KOPT-K1 (cell line): ENCODE measurements around the gene FLRT2.

ENCODE experiments used
- H3K27ac ChIP-seq: fragments of 200-600 bp; sonication (generic); 2 replicates; pipeline ENCODE4 v1.5.1; 2016; ENCODE audit warnings: antibody characterized with exemption, mild to moderate bottlenecking, low read depth, low read length; ENCODE audit not compliant: poor library complexity, severe bottlenecking
- H3K36me3 ChIP-seq: fragments of 200-600 bp; sonication (generic); 2 replicates; pipeline ENCODE4 v1.5.1; 2017; ENCODE audit warnings: antibody characterized with exemption, mild to moderate bottlenecking, low read length, moderate library complexity; ENCODE audit not compliant: insufficient read depth
- H3K9me3 ChIP-seq: fragments of 200-600 bp; sonication (generic); 2 replicates; pipeline ENCODE4 v1.5.1; 2017; ENCODE audit warnings: antibody characterized with exemption, low read length, mild to moderate bottlenecking; ENCODE audit not compliant: insufficient read depth, poor library complexity, severe bottlenecking

Gene FLRT2

DNA sequence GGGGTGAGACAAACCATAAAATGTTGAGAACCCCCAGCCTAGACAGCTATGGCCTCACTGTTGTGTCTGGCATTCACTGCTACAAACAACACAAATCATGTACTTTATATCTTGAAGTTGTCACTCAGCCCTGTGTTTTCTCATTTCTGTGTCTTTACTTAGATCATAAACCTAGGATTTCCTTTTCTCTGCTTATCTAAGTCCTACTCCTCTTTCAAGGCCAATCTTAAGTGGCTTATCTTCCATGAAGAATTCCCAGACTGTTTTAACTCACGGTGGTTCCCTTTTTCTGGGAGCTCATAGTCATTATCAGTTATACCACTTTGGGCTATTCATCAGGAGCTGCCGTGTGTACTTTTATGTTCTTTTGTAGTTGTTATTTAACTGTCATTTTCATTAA, 42.1 kb downstream of the FLRT2 start:
- Histone ChIP-seq H3K36me3 (no peaks in the 10 kb centered on the region), H3K27ac (no peak overlapping the region), H3K9me3 (no peaks in the 10 kb centered on the region)

DNA sequence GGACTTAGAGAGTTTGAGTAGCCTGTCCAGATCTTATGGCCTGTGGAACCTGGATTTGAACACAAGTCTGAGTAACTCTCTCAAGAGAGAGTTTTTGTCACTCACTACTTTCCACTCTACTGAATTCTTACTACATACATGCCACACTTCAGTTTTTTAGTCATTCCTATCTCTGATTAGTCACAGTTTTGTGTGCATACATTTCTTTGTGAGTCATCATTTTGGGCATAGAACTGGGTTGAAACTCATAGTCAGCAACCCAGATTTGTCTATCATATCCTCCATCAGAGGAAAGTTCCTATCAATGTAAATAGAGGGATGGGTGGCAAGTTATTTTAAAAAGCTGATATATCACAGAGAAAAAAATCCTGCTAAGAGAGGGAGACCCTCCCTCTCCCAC, 42.9 kb downstream of the FLRT2 start:
- Histone ChIP-seq H3K27ac (no peak overlapping the region), H3K36me3 (no peaks in the 10 kb centered on the region), H3K9me3 (no peaks in the 10 kb centered on the region)

DNA sequence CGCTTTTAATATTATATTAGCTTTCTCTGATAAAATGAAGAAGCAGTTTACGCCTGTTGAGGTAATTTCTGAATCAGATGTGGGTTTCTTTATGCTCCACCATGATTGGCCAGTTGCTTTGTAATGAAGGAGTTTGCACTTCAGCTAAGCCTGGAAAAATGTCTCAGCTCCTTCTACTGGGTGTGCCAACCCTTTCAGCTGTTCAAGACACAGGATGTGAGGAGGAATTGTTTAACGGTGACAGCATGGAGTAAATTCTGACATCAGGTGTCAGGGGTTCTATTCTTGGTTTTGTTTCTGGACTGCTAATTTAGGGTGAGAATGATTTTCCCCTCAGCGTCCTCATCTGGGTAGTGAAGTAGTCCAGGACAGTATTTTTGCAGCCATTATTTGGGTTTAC, 43.5 kb downstream of the FLRT2 start:
- Histone ChIP-seq H3K9me3 (no peaks in the 10 kb centered on the region), H3K27ac (no peak overlapping the region)

DNA sequence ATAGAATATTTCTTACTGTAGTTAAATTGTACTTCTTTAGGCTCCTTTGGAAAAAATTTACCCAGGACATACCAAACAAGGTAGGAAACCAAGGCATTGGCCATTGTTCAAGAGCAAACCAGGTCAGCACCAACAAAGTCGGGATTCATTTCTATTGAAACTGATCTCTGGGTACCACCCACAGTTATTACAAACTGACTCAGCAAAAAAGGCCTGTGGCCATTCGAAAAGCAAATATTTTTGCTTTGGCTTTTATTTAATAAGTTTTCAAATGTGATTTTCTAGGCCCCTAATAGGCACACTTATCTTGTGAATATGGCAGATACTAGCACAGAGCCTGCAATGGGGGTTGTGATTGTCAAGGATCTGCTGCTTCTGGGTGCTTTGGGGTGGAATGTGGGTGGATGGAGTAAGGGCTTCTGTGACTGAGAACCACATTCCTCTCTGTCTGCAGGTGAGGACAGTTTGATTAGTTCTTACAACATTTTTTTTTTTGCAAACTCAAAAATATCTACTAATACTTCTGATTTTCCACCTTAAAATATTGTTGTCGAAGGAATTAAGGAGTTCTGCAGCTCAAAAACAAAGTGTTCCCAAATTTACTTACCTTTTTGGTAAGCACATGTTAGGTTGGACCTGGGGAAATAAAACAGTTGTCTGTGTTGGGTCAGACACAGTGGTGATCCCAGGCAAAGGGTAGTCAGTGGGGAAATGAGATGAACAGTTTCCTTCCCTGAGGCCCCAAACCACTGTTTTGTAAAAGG, 45.1 kb downstream of the FLRT2 start:
- no peaks in the 10 kb centered on the region for H3K9me3 ChIP-seq
- H3K27ac ChIP-seq: no peak overlapping the region
- H3K36me3 ChIP-seq: no peaks in the 10 kb centered on the region

More for the DNA sequence above, 43.5 kb downstream of the FLRT2 start:
- H3K36me3 ChIP-seq: no peaks in the 10 kb centered on the region

DNA sequence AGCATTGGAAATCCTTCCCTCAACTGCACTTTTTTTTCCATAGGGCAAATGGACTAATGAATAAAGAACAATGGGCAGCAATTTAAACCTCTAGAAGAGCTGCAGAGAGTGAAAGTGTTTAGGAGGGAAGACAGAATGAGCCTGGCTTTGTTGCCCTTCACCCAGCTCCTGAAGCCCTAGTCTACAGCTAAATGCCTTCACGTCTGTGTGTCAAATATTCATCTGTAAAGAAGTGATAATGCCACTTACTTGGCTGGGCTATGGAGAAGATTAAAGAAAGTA, 45.6 kb downstream of the FLRT2 start:
- H3K36me3 ChIP-seq: no peaks in the 10 kb centered on the region
- H3K9me3 ChIP-seq: no peaks in the 10 kb centered on the region
- H3K27ac ChIP-seq: no peak overlapping the region

DNA sequence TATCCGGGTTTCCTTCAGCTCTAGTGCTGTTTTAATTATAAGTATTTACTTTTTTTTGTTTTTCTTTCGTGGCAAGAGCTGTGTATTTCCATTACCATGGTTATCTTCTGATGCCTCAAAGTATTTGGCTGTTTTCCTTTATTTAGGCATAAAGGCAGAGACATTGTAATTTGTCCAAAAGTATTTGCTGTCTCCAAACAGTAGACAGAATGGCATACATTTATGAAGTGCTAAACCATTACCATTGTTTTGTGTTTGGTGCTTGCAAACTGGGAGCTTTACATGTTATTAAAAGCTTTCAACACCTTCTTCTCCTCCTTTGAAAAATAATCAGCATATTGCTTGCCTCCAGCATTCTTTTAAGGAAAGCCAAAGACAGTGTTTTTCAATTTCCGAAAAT, 46.3 kb downstream of the FLRT2 start:
- no peaks in the 10 kb centered on the region for H3K9me3 ChIP-seq
- no peak overlapping the region for H3K27ac ChIP-seq
- H3K36me3 ChIP-seq: no peaks in the 10 kb centered on the region

DNA sequence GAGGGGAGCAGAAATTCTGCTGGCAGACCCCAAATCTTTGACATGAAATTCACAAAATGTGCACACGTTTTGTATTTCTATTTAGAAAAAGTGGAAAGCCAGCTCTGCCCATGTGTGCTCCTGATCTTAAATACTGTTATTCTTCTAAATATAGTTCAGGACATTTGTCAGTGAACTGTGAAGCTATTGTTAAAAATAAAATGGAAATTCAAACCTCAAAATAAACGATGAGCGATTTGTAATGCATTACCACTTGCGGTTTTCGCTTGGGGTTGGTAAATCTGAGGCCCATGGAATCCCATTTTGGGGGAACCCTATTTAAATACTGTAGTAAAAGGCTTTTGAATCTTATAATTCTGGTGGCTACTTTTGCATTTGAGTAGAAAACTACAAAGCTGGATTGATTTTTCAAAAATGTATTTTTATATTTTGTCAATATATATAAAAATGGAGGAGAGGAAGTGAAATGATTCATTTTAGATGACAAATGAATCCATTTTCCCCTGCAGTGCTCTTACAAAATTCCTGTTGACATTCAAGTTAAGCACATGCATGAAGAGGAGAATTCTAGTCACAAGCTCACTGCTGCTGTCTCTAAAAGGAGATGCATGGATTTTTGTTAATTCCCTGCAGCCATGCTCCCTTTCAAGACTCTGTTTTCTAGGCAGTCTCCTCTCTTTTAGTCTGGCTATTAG, 47.1 kb downstream of the FLRT2 start:
- H3K36me3 ChIP-seq: no peaks in the 10 kb centered on the region
- no peak overlapping the region for H3K27ac ChIP-seq
- no peaks in the 10 kb centered on the region for H3K9me3 ChIP-seq

DNA sequence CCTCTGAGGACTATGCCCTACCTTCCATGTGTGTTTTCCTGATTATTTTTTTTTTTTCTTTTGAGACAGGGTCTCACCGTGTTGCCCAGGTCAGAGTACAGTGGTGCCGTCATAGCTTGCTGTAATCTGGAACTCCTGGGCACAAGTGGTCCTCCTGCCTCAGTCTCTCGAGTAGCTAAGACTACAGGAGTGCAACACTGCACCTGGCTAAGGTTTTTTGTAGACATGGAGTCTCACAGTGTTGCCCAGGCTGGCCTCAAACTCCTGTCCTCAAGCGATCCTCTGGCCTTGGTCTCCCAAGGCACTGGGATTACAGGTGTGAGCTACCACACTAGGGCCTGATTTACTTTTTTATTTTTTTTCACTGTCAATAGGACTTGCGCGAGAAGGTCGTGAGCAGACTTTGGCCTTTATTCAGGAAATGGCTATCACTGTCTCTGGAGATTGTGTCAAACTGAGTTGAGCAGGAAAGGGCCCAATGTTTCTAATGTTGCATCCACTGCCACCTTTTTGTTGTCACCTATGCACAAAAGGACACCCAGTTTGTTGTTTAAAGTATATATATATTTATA, 47.7 kb downstream of the FLRT2 start:
- H3K36me3 ChIP-seq: no peaks in the 10 kb centered on the region
- no peaks in the 10 kb centered on the region for H3K9me3 ChIP-seq
- no peak overlapping the region for H3K27ac ChIP-seq

DNA sequence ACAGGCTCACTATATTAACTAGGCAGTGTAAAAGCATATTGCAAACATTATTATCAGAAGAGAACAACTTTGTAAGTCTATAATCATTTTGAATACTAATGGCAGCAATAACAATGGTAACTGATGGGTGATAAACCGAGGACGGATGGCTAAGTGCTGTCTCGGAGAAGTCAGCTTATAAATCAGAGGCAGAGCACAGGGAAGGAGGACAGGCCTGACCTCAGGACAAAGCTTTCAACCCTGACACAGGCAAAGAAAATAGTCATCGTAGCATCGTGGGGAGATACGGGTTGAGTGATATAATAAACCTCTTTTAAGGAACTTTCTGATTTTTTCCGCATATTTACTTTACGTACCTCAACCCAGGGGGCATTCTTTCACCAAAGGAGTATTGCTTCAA, 48.4 kb downstream of the FLRT2 start:
- H3K27ac ChIP-seq: no peak overlapping the region
- H3K36me3 ChIP-seq: no peaks in the 10 kb centered on the region

DNA sequence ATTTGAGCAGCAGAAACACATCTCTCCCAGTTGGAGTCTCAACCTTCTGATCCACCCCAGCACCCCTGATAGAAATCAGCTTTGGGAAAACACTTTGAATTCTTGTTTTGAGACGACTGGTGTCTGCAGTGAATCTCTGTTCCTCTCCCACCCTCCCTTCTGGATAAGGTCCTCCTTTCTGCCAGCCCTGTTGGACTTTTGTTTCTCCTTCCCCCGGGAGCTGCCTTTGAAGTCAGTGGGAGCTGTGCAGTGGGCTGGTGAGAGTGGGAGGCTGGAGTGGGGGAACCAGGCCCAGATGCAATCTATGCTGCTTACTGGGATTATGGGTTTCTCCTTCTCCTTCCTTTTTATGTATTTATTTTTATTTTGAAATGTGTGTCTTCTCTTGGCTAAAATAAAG, 49.0 kb downstream of the FLRT2 start:
- no peaks in the 10 kb centered on the region for H3K9me3 ChIP-seq
- no peak overlapping the region for H3K27ac ChIP-seq
- H3K36me3 ChIP-seq: no peaks in the 10 kb centered on the region

More for the DNA sequence above, 48.4 kb downstream of the FLRT2 start:
- no peaks in the 10 kb centered on the region for H3K9me3 ChIP-seq

DNA sequence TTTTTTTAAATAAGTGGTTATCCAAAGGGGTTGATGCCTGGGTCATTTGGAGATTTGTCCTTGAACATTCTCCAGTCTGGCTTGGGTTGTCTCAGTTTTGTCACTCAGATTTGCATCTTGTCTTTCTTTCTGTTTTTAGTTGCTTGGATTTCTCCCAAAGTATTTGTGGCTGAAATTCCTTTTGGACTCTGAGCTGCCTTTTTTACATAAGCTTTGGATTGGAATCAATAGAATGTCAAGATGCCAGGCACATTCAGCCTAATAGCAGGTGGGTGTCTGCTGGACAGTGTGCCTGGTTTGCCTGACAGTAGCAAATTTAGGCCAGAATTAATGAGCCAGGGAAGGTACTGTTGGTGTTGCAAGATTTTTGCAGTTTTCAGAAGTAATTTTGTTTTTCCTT, 50.0 kb downstream of the FLRT2 start:
- Histone ChIP-seq H3K36me3 (no peaks in the 10 kb centered on the region), H3K9me3 (no peaks in the 10 kb centered on the region), H3K27ac (no peak overlapping the region)

DNA sequence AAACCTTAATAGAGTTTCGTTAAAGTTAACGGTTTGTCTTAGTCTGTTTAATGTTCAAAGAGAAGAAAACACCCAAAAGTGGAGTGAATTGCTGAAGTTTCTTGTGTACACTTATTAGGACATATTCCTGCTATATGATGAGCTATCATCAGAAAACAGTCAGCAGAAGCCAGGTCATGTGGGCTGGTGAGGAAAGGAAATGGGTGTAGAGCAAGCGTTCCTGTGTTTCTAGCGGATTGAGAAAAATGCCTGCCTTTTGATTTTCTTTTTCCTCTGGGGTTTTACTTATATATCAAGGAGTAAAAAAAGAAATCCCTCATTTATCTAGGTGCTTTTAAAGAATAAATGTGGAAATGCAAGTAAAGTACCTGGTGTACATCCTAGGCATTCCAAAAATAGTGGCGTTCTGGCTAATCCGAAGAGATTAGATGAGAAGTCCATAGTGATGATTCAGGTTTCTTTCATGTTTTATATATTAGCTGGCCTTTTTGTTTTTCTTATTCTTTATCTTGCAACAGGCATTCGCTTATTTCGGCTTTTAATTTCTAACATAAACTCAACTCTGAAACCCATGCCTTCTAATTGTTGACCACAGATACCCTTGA, 50.7 kb downstream of the FLRT2 start:
- Histone ChIP-seq H3K36me3 (no peaks in the 10 kb centered on the region), H3K27ac (no peak overlapping the region), H3K9me3 (no peaks in the 10 kb centered on the region)

DNA sequence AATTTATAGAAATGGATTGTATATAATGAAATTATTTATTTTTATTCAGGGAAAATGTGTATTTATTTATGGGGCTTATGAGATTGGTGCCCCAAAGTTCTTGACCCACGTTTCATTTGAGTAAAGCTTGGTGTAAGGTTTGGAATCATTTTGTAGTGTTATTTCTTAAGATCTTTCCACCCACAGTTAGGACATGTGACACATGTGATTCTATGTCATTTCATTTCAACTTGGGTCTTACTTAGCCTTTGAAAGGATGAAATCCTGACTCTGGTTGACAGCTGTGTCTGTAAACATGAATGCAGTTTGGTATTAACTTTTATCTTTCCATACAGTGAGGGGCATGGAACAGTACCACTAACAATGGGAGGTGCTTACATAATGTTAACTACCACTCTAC, 51.7 kb downstream of the FLRT2 start:
- H3K36me3 ChIP-seq: no peaks in the 10 kb centered on the region
- no peak overlapping the region for H3K27ac ChIP-seq
- no peaks in the 10 kb centered on the region for H3K9me3 ChIP-seq

DNA sequence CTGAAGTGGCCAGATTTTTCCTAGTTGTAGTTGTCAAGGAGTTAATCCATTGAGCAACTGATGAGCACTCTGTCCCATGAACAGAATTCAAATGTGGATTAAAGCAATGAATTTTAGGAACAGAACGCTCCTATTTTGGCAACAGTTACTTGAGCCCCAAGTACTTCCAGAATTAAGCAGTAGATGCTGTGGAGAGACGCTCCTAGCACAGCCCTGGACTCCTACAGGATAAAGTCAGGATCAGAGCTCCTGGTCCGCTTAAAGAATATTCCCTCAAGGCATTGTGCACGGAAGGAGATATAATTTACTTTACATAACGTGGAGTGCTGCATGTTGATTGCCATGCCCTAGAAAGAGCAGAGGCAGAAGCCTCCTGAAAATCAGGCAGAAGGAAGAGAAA, 53.4 kb downstream of the FLRT2 start:
- Histone ChIP-seq H3K9me3 (no peaks in the 10 kb centered on the region), H3K36me3 (no peaks in the 10 kb centered on the region), H3K27ac (no peak overlapping the region)

DNA sequence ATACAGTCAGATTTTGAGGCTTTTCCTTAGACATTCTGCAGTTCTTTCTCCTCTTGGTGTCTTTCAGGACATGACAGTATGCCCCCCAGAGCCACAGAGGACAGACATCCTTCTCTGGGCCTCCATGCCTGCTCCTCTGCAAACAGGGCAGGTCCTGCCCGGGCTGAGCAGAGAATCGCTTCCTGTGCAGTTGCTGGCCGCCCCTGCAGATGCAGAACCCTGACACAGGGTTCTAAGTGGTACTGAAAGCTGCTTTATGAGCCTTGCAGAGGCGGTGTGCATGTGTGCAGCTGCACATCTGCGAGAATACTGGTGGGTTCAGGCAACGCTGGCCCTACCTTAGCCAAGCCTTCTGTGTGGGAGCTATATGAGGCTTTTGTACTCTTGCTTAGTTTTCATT, 54.5 kb downstream of the FLRT2 start:
- no peaks in the 10 kb centered on the region for H3K36me3 ChIP-seq
- H3K9me3 ChIP-seq: no peaks in the 10 kb centered on the region
- H3K27ac ChIP-seq: no peak overlapping the region
